HepG2 (cell line): Measurements from ENCODE around the gene PRR5L.

ENCODE experiments used
- CBX5 ChIP-seq: sonication (generic); formaldehyde crosslinking; IDR thresholded peaks from 2 replicates; pipeline ENCODE4 v1.4.0; 2020; ENCODE audit warnings: missing genetic modification reagents, borderline replicate concordance
- FOXA1 ChIP-seq, 2 experiments: fragments of 450-650 bp in 1 of 2; sonication (generic) in 1 of 2; formaldehyde crosslinking in 1 of 2; IDR thresholded peaks; 2 replicates each; pipeline versions ENCODE4 v1.4.0 to v1.6.1; 2016 to 2020; ENCODE audit warnings: missing genetic modification reagents in 1 of 2
- GTF2F1 ChIP-seq: fragments of 150-350 bp; IDR thresholded peaks from 2 replicates; pipeline ENCODE4 v1.6.1; 2014; ENCODE audit warnings: low read length
- HMG20A ChIP-seq: IDR thresholded peaks from 2 replicates; pipeline ENCODE4 v1.6.1; 2016; ENCODE audit warnings: borderline replicate concordance
- HNRNPH1 ChIP-seq: fragments of 200-400 bp; formaldehyde crosslinking; optimal IDR thresholded peaks from 2 replicates; pipeline ENCODE3; 2017; ENCODE audit warnings: mild to moderate bottlenecking, low read depth, low read length
- NKX3-1 ChIP-seq: sonication (generic); formaldehyde crosslinking; IDR thresholded peaks from 2 replicates; pipeline ENCODE4 v1.5.0; 2020; ENCODE audit warnings: missing genetic modification reagents
- PHF21A ChIP-seq: sonication (generic); formaldehyde crosslinking; IDR thresholded peaks from 2 replicates; pipeline ENCODE4 v1.5.0; 2020; ENCODE audit warnings: mild to moderate bottlenecking, missing genetic modification reagents
- TOPORS ChIP-seq: sonication (generic); formaldehyde crosslinking; IDR thresholded peaks from 2 replicates; pipeline ENCODE4 v1.8.0; 2023; ENCODE audit warnings: mild to moderate bottlenecking, missing genetic modification reagents
- TF ChIP-seq, protein P1 (sequence below): sonication (generic); formaldehyde crosslinking; IDR thresholded peaks from 2 replicates; pipeline ENCODE4 v1.4.0; 2020; ENCODE audit warnings: mild to moderate bottlenecking, missing genetic modification reagents
- TF ChIP-seq, protein P2 (sequence below): IDR thresholded peaks from 2 replicates; pipeline ENCODE4 v1.6.1; 2016
- TF ChIP-seq, protein P3 (sequence below): sonication (generic); formaldehyde crosslinking; IDR thresholded peaks from 2 replicates; pipeline ENCODE4 v1.5.0; 2020; ENCODE audit warnings: missing genetic modification reagents

DNA sequence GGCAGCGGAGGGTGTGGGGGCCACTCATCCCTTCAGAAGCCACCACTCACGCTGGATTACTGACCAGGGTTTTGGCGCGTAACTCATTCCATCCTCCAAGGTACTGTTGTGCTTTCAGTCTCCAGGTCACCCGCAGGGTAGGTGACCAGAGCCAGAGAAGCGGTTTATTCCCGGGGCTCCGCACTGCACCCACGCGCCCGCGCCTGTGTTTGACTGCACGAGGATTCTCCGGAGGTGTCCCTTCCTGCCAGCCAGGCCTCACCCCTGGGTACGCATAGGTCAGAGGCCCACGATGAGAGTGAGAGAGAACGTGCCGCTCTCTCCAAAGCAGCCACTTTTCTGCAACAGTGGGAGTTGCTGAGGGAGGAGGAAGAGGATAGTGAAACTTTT, 158.5 kb downstream of the PRR5L start:
- TF ChIP-seq, protein P1, sequence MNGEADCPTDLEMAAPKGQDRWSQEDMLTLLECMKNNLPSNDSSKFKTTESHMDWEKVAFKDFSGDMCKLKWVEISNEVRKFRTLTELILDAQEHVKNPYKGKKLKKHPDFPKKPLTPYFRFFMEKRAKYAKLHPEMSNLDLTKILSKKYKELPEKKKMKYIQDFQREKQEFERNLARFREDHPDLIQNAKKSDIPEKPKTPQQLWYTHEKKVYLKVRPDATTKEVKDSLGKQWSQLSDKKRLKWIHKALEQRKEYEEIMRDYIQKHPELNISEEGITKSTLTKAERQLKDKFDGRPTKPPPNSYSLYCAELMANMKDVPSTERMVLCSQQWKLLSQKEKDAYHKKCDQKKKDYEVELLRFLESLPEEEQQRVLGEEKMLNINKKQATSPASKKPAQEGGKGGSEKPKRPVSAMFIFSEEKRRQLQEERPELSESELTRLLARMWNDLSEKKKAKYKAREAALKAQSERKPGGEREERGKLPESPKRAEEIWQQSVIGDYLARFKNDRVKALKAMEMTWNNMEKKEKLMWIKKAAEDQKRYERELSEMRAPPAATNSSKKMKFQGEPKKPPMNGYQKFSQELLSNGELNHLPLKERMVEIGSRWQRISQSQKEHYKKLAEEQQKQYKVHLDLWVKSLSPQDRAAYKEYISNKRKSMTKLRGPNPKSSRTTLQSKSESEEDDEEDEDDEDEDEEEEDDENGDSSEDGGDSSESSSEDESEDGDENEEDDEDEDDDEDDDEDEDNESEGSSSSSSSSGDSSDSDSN (CRISPR knock-in tag), result no peak
- TF ChIP-seq CBX5 (CRISPR knock-in tag) (no peak), PHF21A (CRISPR knock-in tag) (no peak), TOPORS (CRISPR knock-in tag) (no peak), NKX3-1 (no peak), HMG20A (no peak), GTF2F1 (no peak), HNRNPH1 (no peak), FOXA1 (IDR thresholded peaks at IDR 0.05) (no peak), FOXA1 (CRISPR knock-in tag; IDR thresholded peaks at IDR 0.05) (no peak)
- TF ChIP-seq, protein P2, sequence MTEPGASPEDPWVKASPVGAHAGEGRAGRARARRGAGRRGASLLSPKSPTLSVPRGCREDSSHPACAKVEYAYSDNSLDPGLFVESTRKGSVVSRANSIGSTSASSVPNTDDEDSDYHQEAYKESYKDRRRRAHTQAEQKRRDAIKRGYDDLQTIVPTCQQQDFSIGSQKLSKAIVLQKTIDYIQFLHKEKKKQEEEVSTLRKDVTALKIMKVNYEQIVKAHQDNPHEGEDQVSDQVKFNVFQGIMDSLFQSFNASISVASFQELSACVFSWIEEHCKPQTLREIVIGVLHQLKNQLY (CRISPR knock-in tag), result no peak
- TF ChIP-seq, protein P3, sequence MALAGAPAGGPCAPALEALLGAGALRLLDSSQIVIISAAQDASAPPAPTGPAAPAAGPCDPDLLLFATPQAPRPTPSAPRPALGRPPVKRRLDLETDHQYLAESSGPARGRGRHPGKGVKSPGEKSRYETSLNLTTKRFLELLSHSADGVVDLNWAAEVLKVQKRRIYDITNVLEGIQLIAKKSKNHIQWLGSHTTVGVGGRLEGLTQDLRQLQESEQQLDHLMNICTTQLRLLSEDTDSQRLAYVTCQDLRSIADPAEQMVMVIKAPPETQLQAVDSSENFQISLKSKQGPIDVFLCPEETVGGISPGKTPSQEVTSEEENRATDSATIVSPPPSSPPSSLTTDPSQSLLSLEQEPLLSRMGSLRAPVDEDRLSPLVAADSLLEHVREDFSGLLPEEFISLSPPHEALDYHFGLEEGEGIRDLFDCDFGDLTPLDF (CRISPR knock-in tag), result no peak
